SK-N-SH (cell line): ENCODE data around the gene LHX5. TPM values are rescaled to one million over a fixed set of nuclear protein-coding genes. Genes with fewer than 3 reads are reported as not detected.
A peak's percentile ranks its signal among the peaks of the same experiment; 100 is the strongest.

Experiments
- CTCF ChIA-PET: fragments of 300-600, 350-600 bp; formaldehyde crosslinking; extraction: SDS; loops from one replicate; lab custom pipeline; 2021; lab: Yijun Ruan, JAX
- POLR2A ChIA-PET: fragments of 350-600 bp; sonication (Branson Sonifier 250); formaldehyde crosslinking; extraction: SDS; loops from one replicate; lab custom pipeline; 2020; ENCODE audit warnings: antibody characterized with exemption, inconsistent platforms; lab: Yijun Ruan, JAX
- DNase-seq: peaks from one replicate; pipeline ENCODE4 v3.0.0; 2012
- H2AFZ ChIP-seq: fragments of 200-600 bp; sonication (generic); 2 replicates; pipeline ENCODE4 v1.8.1; 2016; ENCODE audit warnings: antibody characterized with exemption, mild to moderate bottlenecking, low read depth
- H3F3A ChIP-seq: fragments of 200-600 bp; sonication (generic); replicated peaks from 2 replicates; pipeline ENCODE3; 2016; ENCODE audit warnings: antibody characterized with exemption, mild to moderate bottlenecking; ENCODE audit not compliant: insufficient read depth
- H3K27ac ChIP-seq, 2 experiments: fragments of 200-500 bp in 1 of 2; fragments of 200-600 bp in 1 of 2; sonication (Bioruptor generic) in 1 of 2; sonication (generic), shearing (Covaris generic) in 1 of 2; 2 replicates each; pipeline versions ENCODE4 v1.5.1 to v1.6.1; 2014 to 2016; ENCODE audit warnings: low read depth in 2 of 2, inconsistent platforms in 1 of 2, low read length in 1 of 2, mild to moderate bottlenecking in 1 of 2, mixed read lengths in 1 of 2
- H3K27me3 ChIP-seq: fragments of 200-600 bp; sonication (generic), shearing (Covaris generic); 2 replicates; pipeline ENCODE4 v1.6.1; 2016; ENCODE audit warnings: mixed run types; ENCODE audit not compliant: insufficient read depth
- H3K36me3 ChIP-seq, 2 experiments: fragments of 200-500 bp in 1 of 2; fragments of 200-600 bp in 1 of 2; sonication (Bioruptor generic) in 1 of 2; sonication (generic) in 1 of 2; replicated peaks in 1 of 2; 2 replicates each; pipeline versions ENCODE3 to v1.5.1; 2014 to 2016; ENCODE audit warnings: low read length in 1 of 2, mild to moderate bottlenecking in 1 of 2; ENCODE audit not compliant: insufficient read depth in 2 of 2, control insufficient read depth in 1 of 2
- H3K4me1 ChIP-seq, 2 experiments: fragments of 200-500 bp in 1 of 2; fragments of 200-600 bp in 1 of 2; sonication (Bioruptor generic) in 1 of 2; sonication (generic), shearing (Covaris generic) in 1 of 2; 2 replicates each; pipeline versions ENCODE4 v1.5.1 to v1.6.1; 2014 to 2016; ENCODE audit warnings: low read depth in 1 of 2, low read length in 1 of 2, mixed run types in 1 of 2; ENCODE audit not compliant: insufficient read depth in 2 of 2, control insufficient read depth in 1 of 2
- H3K4me2 ChIP-seq: fragments of 200-600 bp; sonication (generic), shearing (Covaris generic); 2 replicates; pipeline ENCODE4 v1.6.1; 2017; ENCODE audit warnings: mixed run types
- H3K4me3 ChIP-seq, 2 experiments: fragments of 200-500 bp in 1 of 2; fragments of 200-600 bp in 1 of 2; sonication (Bioruptor generic) in 1 of 2; sonication (generic), shearing (Covaris generic) in 1 of 2; 2 replicates each; pipeline versions ENCODE4 v1.5.1 to v1.8.1; 2014 to 2016; ENCODE audit warnings: low read depth in 2 of 2, inconsistent platforms in 1 of 2, low read length in 1 of 2, mild to moderate bottlenecking in 1 of 2, mixed read lengths in 1 of 2, moderate library complexity in 1 of 2
- H3K79me2 ChIP-seq: fragments of 200-600 bp; sonication (generic); 2 replicates; pipeline ENCODE4 v1.8.1; 2017; ENCODE audit warnings: mild to moderate bottlenecking; ENCODE audit not compliant: insufficient read depth
- H3K9ac ChIP-seq: fragments of 200-600 bp; sonication (generic); 2 replicates; pipeline ENCODE4 v1.6.1; 2017; ENCODE audit warnings: mixed run types
- H3K9me2 ChIP-seq: fragments of 200-600 bp; sonication (generic); 2 replicates; pipeline ENCODE4 v1.6.1; 2017; ENCODE audit warnings: mixed run types
- H3K9me3 ChIP-seq: fragments of 200-600 bp; sonication (generic); 2 replicates; pipeline ENCODE4 v1.6.1; 2017; ENCODE audit warnings: mixed run types, mild to moderate bottlenecking, moderate library complexity
- H4K20me1 ChIP-seq: fragments of 200-600 bp; sonication (generic); 2 replicates; pipeline ENCODE4 v1.6.1; 2017; ENCODE audit warnings: mild to moderate bottlenecking, mixed run types; ENCODE audit not compliant: insufficient read depth
- CHD2 ChIP-seq: fragments of 150-350 bp; IDR thresholded peaks from 2 replicates; pipeline ENCODE4 v1.6.1; 2018; ENCODE audit warnings: low read length; ENCODE audit not compliant: partially characterized antibody
- ELF1 ChIP-seq: IDR thresholded peaks from 2 replicates; pipeline ENCODE4 v1.4.0; 2012
- EP300 ChIP-seq, 2 experiments: IDR thresholded peaks; 2 replicates each; pipeline versions ENCODE4 v1.4.0 to v1.6.1; 2012; ENCODE audit warnings: borderline replicate concordance in 1 of 2, low read depth in 1 of 2, low read length in 1 of 2
- FOSL2 ChIP-seq: IDR thresholded peaks from 2 replicates; pipeline ENCODE4 v1.4.0; 2012; ENCODE audit warnings: low read depth, mild to moderate bottlenecking, moderate library complexity, borderline replicate concordance
- FOXM1 ChIP-seq: IDR thresholded peaks from 2 replicates; pipeline ENCODE4 v1.4.0; 2012; ENCODE audit warnings: low read depth, mild to moderate bottlenecking
- GABPA ChIP-seq: IDR thresholded peaks from 2 replicates; pipeline ENCODE4 v1.4.0; 2012; ENCODE audit warnings: low read depth, mild to moderate bottlenecking
- GATA2 ChIP-seq: sonication (generic); formaldehyde crosslinking; IDR thresholded peaks from 2 replicates; pipeline ENCODE4 v1.5.0; 2020; ENCODE audit warnings: mild to moderate bottlenecking, missing genetic modification reagents
- MEF2A ChIP-seq: IDR thresholded peaks from 2 replicates; pipeline ENCODE4 v1.4.0; 2012; ENCODE audit warnings: low read depth, borderline replicate concordance
- MXI1 ChIP-seq: IDR thresholded peaks from 2 replicates; pipeline ENCODE4 v1.6.1; 2012; ENCODE audit warnings: mild to moderate bottlenecking, low read depth, low read length, improper control_type of control experiment
- NFIC ChIP-seq: IDR thresholded peaks from 2 replicates; pipeline ENCODE4 v1.4.0; 2012; ENCODE audit warnings: borderline replicate concordance
- NRF1 ChIP-seq: IDR thresholded peaks from 2 replicates; pipeline ENCODE4 v1.6.1; 2012; ENCODE audit warnings: low read depth, mild to moderate bottlenecking, low read length
- POLR2AphosphoS5 ChIP-seq: IDR thresholded peaks from 2 replicates; pipeline ENCODE4 v1.6.1; 2012; ENCODE audit warnings: low read depth, low read length
- RAD21 ChIP-seq: IDR thresholded peaks from 2 replicates; pipeline ENCODE4 v1.6.1; 2012; ENCODE audit warnings: mild to moderate bottlenecking, low read length
- RCOR1 ChIP-seq: fragments of 150-350 bp; IDR thresholded peaks from 2 replicates; pipeline ENCODE4 v1.6.1; 2017; ENCODE audit warnings: antibody characterized with exemption, low read length
- RFX5 ChIP-seq: IDR thresholded peaks from 2 replicates; pipeline ENCODE4 v1.6.1; 2012; ENCODE audit warnings: mild to moderate bottlenecking, improper control_type of control experiment, low read length
- RXRA ChIP-seq: IDR thresholded peaks from 2 replicates; pipeline ENCODE4 v1.4.0; 2012; ENCODE audit warnings: low read depth, mild to moderate bottlenecking, borderline replicate concordance
- SIN3A ChIP-seq: IDR thresholded peaks from 2 replicates; pipeline ENCODE4 v1.6.1; 2012; ENCODE audit warnings: low read depth, mild to moderate bottlenecking, low read length, moderate library complexity, borderline replicate concordance
- SMC3 ChIP-seq: IDR thresholded peaks from 2 replicates; pipeline ENCODE4 v1.6.1; 2012; ENCODE audit warnings: low read depth, low read length, improper control_type of control experiment
- TAF1 ChIP-seq: IDR thresholded peaks from 2 replicates; pipeline ENCODE4 v1.6.1; 2012; ENCODE audit warnings: low read depth, mild to moderate bottlenecking, low read length, moderate library complexity, borderline replicate concordance
- TCF12 ChIP-seq: IDR thresholded peaks from 2 replicates; pipeline ENCODE4 v1.4.0; 2012
- YY1 ChIP-seq: IDR thresholded peaks from 2 replicates; pipeline ENCODE4 v1.4.0; 2012; ENCODE audit warnings: low read depth, mild to moderate bottlenecking
- WGBS: methylation state at CpG from one replicate; pipeline ENCODE4 v1.1.6; 2017; ENCODE audit warnings: low lambda C conversion rate; 5-methylcytosine and 5-hydroxymethylcytosine counted together
- polyA plus RNA-seq, 3 experiments: library from polyadenylated mRNA; depleted of rRNA; stranded (reverse); fragments of >200 nt; gene quantifications; 2 replicates each; pipeline ENCODE4 v1.2.3, GENCODE V29; 2012
- TF ChIP-seq, protein P1 (sequence below): IDR thresholded peaks from 2 replicates; pipeline ENCODE4; 2012
- TF ChIP-seq, protein P2 (sequence below): IDR thresholded peaks from 2 replicates; pipeline ENCODE4 v1.4.0; 2012; ENCODE audit warnings: low read depth
- TF ChIP-seq, protein P3 (sequence below): IDR thresholded peaks from 2 replicates; pipeline ENCODE4 v1.4.0; 2012; ENCODE audit warnings: low read depth, borderline replicate concordance
- TF ChIP-seq, protein P4 (sequence below): fragments of 150-350 bp; IDR thresholded peaks from 2 replicates; pipeline ENCODE4 v1.6.1; 2016; ENCODE audit warnings: mild to moderate bottlenecking, low read depth, low read length
- TF ChIP-seq, protein P5 (sequence below): IDR thresholded peaks from 2 replicates; pipeline ENCODE4 v1.4.0; 2012; ENCODE audit warnings: low read depth, borderline replicate concordance
- TF ChIP-seq, protein P6 (sequence below): fragments of 200-600 bp; sonication (generic); IDR thresholded peaks from 2 replicates; pipeline ENCODE4 v1.6.1; 2017; ENCODE audit warnings: antibody characterized with exemption, mild to moderate bottlenecking, moderate library complexity

The LHX5 gene
- polyA plus RNA-seq, 1 of the 3 experiments (the other 2 are of a cell fraction): not detected

DNA sequence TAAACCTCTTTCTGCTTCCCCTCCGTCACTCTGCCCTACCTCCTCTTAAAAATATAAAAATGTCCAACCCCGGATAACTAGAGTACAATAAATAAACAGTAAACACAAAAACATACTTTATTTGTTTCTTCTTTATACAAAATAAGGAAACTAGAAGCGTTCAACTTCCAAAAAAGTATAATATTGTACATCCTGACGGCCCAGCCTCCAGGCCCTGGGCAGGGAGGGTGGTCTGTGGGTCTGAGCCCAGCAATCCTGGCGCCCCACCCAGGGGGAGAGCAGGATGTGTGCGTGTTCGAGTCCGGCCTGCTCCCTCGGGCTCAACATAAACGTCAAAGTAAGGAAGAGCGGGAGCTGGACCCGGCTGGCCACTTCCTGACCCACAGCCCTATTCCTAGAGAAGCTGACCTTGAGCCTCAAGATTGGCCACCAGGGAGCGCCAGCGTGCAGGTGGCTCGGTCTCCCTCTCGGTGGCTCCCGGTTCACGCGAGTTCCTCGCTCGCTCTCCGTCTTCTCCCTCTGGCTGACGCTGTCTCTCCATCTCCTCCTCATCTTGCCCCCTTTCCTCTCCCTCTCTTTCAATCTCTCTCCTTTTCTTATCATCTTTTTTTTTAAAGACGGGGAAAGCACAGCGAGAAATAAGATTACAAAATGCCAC lies 9.4 kb downstream of the LHX5 start:
- 12% methylated on average over 19 of the region's 25 CpGs for WGBS
- no peaks in the 10 kb centered on the region for H3K79me2 ChIP-seq
- 0 out of 2 replicates have a peak, but pooled peaks cover 12% of the 10 kb centered on the region for H4K20me1 ChIP-seq
- DNase-seq: peak; percentile 87
- H3K4me2 ChIP-seq: no peak overlapping the region; the same call in 1 of the 2 replicates
- peak overlapping the region; percentile 70 for H2AFZ ChIP-seq
- POLR2A ChIA-PET: no interaction called here
- CTCF ChIA-PET: interaction anchor here (0.5 to 3.8 kb wide), 35 partner anchors 9 to 457 kb away, joined by 3 to 44 read pairs (median 4); partner anchors contain the start of gene SDS
- no peak overlapping the region for H3K9ac ChIP-seq
- H3K27me3 ChIP-seq: peaks cover 65% of the 10 kb centered on the region
- no peaks in the 10 kb centered on the region for H3F3A ChIP-seq
- H3K9me2 ChIP-seq: no peaks in the 10 kb centered on the region
- peak overlapping the region; percentile 18 to 44; a peak in 3 of 4 replicates for H3K4me3 ChIP-seq
- no peak overlapping the region for H3K27ac ChIP-seq
- no peaks in the 10 kb centered on the region; a peak in 1 of 4 replicates for H3K4me1 ChIP-seq
- no peaks in the 10 kb centered on the region for H3K36me3 ChIP-seq
- H3K9me3 ChIP-seq: no peaks in the 10 kb centered on the region
- TF ChIP-seq SIN3A: no peak
- no peak for TF ChIP-seq FOXM1
- TF ChIP-seq CHD2: peak; percentile 90
- TF ChIP-seq, protein P1, sequence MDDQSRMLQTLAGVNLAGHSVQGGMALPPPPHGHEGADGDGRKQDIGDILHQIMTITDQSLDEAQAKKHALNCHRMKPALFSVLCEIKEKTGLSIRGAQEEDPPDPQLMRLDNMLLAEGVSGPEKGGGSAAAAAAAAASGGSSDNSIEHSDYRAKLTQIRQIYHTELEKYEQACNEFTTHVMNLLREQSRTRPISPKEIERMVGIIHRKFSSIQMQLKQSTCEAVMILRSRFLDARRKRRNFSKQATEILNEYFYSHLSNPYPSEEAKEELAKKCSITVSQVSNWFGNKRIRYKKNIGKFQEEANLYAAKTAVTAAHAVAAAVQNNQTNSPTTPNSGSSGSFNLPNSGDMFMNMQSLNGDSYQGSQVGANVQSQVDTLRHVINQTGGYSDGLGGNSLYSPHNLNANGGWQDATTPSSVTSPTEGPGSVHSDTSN: no peak
- TF ChIP-seq FOSL2: no peak
- TF ChIP-seq NRF1: no peak
- no peak for TF ChIP-seq MEF2A
- no peak for TF ChIP-seq RCOR1
- TF ChIP-seq YY1: no peak
- TF ChIP-seq TCF12: no peak
- no peak for TF ChIP-seq NFIC
- peak; percentile 75 for TF ChIP-seq RAD21
- no peak for TF ChIP-seq TAF1
- TF ChIP-seq GABPA: no peak
- TF ChIP-seq, protein P2, sequence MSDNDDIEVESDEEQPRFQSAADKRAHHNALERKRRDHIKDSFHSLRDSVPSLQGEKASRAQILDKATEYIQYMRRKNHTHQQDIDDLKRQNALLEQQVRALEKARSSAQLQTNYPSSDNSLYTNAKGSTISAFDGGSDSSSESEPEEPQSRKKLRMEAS: no peak
- TF ChIP-seq POLR2AphosphoS5: no peak
- 0 out of 2 replicates have a peak, but pooled peaks have one; percentile 8 for TF ChIP-seq ELF1
- no peak for TF ChIP-seq RXRA
- TF ChIP-seq, protein P3, sequence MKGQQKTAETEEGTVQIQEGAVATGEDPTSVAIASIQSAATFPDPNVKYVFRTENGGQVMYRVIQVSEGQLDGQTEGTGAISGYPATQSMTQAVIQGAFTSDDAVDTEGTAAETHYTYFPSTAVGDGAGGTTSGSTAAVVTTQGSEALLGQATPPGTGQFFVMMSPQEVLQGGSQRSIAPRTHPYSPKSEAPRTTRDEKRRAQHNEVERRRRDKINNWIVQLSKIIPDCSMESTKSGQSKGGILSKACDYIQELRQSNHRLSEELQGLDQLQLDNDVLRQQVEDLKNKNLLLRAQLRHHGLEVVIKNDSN: no peak
- peak; percentile 78 for TF ChIP-seq SMC3
- TF ChIP-seq, protein P4, sequence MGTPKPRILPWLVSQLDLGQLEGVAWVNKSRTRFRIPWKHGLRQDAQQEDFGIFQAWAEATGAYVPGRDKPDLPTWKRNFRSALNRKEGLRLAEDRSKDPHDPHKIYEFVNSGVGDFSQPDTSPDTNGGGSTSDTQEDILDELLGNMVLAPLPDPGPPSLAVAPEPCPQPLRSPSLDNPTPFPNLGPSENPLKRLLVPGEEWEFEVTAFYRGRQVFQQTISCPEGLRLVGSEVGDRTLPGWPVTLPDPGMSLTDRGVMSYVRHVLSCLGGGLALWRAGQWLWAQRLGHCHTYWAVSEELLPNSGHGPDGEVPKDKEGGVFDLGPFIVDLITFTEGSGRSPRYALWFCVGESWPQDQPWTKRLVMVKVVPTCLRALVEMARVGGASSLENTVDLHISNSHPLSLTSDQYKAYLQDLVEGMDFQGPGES: no peak
- TF ChIP-seq, protein P5, sequence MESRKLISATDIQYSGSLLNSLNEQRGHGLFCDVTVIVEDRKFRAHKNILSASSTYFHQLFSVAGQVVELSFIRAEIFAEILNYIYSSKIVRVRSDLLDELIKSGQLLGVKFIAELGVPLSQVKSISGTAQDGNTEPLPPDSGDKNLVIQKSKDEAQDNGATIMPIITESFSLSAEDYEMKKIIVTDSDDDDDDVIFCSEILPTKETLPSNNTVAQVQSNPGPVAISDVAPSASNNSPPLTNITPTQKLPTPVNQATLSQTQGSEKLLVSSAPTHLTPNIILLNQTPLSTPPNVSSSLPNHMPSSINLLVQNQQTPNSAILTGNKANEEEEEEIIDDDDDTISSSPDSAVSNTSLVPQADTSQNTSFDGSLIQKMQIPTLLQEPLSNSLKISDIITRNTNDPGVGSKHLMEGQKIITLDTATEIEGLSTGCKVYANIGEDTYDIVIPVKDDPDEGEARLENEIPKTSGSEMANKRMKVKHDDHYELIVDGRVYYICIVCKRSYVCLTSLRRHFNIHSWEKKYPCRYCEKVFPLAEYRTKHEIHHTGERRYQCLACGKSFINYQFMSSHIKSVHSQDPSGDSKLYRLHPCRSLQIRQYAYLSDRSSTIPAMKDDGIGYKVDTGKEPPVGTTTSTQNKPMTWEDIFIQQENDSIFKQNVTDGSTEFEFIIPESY: 0 out of 2 replicates have a peak, but pooled peaks have one; percentile 24
- no peak for TF ChIP-seq MXI1
- TF ChIP-seq RFX5: no peak
- TF ChIP-seq, protein P6, sequence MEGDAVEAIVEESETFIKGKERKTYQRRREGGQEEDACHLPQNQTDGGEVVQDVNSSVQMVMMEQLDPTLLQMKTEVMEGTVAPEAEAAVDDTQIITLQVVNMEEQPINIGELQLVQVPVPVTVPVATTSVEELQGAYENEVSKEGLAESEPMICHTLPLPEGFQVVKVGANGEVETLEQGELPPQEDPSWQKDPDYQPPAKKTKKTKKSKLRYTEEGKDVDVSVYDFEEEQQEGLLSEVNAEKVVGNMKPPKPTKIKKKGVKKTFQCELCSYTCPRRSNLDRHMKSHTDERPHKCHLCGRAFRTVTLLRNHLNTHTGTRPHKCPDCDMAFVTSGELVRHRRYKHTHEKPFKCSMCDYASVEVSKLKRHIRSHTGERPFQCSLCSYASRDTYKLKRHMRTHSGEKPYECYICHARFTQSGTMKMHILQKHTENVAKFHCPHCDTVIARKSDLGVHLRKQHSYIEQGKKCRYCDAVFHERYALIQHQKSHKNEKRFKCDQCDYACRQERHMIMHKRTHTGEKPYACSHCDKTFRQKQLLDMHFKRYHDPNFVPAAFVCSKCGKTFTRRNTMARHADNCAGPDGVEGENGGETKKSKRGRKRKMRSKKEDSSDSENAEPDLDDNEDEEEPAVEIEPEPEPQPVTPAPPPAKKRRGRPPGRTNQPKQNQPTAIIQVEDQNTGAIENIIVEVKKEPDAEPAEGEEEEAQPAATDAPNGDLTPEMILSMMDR: peak; percentile 82
- no peak for TF ChIP-seq GATA2
- TF ChIP-seq EP300 (IDR thresholded peaks at IDR 0.05; ENCODE audit: borderline replicate concordance in 1 of 2, low read depth in 1 of 2, low read length in 1 of 2): no peak
